WTC11 (cell line): ENCODE measurements around the gene PRLR.

Experiments
- CREM ChIP-seq: sonication (generic); formaldehyde crosslinking; IDR thresholded peaks from 2 replicates; pipeline ENCODE4 v1.8.1; 2022; ENCODE audit warnings: mild to moderate bottlenecking, missing genetic modification reagents, moderate library complexity
- GRHL2 ChIP-seq: fragments of 250-450 bp; sonication (Bioruptor Pico); IDR thresholded peaks from 2 replicates; pipeline ENCODE4 v1.8.0; 2022; ENCODE audit warnings: mild to moderate bottlenecking, moderate library complexity; ENCODE audit not compliant: insufficient replicate concordance, severe bottlenecking
- NR2C2 ChIP-seq: sonication (generic); formaldehyde crosslinking; IDR thresholded peaks from 2 replicates; pipeline ENCODE4 v1.8.0; 2022; ENCODE audit warnings: mild to moderate bottlenecking, missing genetic modification reagents
- RORB ChIP-seq: fragments of 250-450 bp; sonication (Bioruptor Pico); IDR thresholded peaks from 2 replicates; pipeline ENCODE4 v1.9.0; 2021; ENCODE audit warnings: mild to moderate bottlenecking
- ZNF263 ChIP-seq: sonication (generic); formaldehyde crosslinking; IDR thresholded peaks from 2 replicates; pipeline ENCODE4 v1.8.1; 2022; ENCODE audit warnings: low read depth, mild to moderate bottlenecking, moderate library complexity, missing genetic modification reagents
- ZNF416 ChIP-seq: fragments of 250-450 bp; sonication (Bioruptor Pico); IDR thresholded peaks from 2 replicates; pipeline ENCODE4 v1.9.0; 2021; ENCODE audit warnings: mild to moderate bottlenecking, inconsistent platforms
- TF ChIP-seq, protein P1 (sequence below): sonication (generic); formaldehyde crosslinking; IDR thresholded peaks from 2 replicates; pipeline ENCODE4 v1.8.1; 2023; ENCODE audit warnings: mild to moderate bottlenecking, moderate library complexity, missing genetic modification reagents
- TF ChIP-seq, protein P2 (sequence below): fragments of 200-600 bp; IDR thresholded peaks from 2 replicates; pipeline ENCODE4 v1.8.0; 2022; ENCODE audit warnings: antibody characterized with exemption
- TF ChIP-seq, protein P3 (sequence below): sonication (generic); formaldehyde crosslinking; IDR thresholded peaks from 2 replicates; pipeline ENCODE4 v1.8.1; 2023; ENCODE audit warnings: mild to moderate bottlenecking, missing genetic modification reagents
- TF ChIP-seq, protein P4 (sequence below): sonication (generic); formaldehyde crosslinking; IDR thresholded peaks from 2 replicates; pipeline ENCODE4 v1.8.0; 2022; ENCODE audit warnings: mild to moderate bottlenecking, missing genetic modification reagents
- TF ChIP-seq, protein P5 (sequence below): fragments of 250-450 bp; sonication (Bioruptor Pico); IDR thresholded peaks from 2 replicates; pipeline ENCODE4 v2.1.2; 2022; ENCODE audit warnings: mild to moderate bottlenecking, moderate library complexity

DNA sequence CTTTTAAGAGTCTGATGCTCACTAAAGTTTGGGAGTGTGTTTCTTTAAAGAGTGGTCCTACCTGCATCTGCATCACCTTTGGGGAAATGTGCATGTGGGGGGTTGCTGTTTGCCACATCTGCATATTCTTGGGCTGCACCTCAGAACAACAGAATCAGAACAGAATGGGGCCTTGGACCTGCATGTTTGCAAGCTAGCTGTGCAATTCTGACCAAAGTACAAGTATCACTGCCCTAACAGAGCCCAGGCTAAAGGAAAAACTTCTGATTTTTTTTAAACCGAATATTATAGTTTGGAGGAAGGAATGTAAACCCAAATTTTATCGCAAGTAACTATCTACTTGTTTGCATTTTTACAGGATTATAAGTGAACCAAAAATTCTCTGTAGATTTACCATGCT lies 34.2 kb upstream of the PRLR start:
- no peak for TF ChIP-seq ZNF263 (CRISPR knock-in tag)
- no peak for TF ChIP-seq RORB (CRISPR knock-in tag)
- TF ChIP-seq, protein P1, sequence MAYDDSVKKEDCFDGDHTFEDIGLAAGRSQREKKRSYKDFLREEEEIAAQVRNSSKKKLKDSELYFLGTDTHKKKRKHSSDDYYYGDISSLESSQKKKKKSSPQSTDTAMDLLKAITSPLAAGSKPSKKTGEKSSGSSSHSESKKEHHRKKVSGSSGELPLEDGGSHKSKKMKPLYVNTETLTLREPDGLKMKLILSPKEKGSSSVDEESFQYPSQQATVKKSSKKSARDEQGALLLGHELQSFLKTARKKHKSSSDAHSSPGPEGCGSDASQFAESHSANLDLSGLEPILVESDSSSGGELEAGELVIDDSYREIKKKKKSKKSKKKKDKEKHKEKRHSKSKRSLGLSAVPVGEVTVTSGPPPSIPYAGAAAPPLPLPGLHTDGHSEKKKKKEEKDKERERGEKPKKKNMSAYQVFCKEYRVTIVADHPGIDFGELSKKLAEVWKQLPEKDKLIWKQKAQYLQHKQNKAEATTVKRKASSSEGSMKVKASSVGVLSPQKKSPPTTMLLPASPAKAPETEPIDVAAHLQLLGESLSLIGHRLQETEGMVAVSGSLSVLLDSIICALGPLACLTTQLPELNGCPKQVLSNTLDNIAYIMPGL (CRISPR knock-in tag), result no peak
- no peak for TF ChIP-seq CREM
- TF ChIP-seq, protein P2, sequence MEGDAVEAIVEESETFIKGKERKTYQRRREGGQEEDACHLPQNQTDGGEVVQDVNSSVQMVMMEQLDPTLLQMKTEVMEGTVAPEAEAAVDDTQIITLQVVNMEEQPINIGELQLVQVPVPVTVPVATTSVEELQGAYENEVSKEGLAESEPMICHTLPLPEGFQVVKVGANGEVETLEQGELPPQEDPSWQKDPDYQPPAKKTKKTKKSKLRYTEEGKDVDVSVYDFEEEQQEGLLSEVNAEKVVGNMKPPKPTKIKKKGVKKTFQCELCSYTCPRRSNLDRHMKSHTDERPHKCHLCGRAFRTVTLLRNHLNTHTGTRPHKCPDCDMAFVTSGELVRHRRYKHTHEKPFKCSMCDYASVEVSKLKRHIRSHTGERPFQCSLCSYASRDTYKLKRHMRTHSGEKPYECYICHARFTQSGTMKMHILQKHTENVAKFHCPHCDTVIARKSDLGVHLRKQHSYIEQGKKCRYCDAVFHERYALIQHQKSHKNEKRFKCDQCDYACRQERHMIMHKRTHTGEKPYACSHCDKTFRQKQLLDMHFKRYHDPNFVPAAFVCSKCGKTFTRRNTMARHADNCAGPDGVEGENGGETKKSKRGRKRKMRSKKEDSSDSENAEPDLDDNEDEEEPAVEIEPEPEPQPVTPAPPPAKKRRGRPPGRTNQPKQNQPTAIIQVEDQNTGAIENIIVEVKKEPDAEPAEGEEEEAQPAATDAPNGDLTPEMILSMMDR, result no peak
- TF ChIP-seq, protein P3, sequence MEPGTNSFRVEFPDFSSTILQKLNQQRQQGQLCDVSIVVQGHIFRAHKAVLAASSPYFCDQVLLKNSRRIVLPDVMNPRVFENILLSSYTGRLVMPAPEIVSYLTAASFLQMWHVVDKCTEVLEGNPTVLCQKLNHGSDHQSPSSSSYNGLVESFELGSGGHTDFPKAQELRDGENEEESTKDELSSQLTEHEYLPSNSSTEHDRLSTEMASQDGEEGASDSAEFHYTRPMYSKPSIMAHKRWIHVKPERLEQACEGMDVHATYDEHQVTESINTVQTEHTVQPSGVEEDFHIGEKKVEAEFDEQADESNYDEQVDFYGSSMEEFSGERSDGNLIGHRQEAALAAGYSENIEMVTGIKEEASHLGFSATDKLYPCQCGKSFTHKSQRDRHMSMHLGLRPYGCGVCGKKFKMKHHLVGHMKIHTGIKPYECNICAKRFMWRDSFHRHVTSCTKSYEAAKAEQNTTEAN (CRISPR knock-in tag), result no peak
- no peak for TF ChIP-seq NR2C2 (CRISPR knock-in tag)
- TF ChIP-seq, protein P4, sequence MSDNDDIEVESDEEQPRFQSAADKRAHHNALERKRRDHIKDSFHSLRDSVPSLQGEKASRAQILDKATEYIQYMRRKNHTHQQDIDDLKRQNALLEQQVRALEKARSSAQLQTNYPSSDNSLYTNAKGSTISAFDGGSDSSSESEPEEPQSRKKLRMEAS (CRISPR knock-in tag), result no peak
- TF ChIP-seq GRHL2 (CRISPR knock-in tag), result no peak
- TF ChIP-seq, protein P5, sequence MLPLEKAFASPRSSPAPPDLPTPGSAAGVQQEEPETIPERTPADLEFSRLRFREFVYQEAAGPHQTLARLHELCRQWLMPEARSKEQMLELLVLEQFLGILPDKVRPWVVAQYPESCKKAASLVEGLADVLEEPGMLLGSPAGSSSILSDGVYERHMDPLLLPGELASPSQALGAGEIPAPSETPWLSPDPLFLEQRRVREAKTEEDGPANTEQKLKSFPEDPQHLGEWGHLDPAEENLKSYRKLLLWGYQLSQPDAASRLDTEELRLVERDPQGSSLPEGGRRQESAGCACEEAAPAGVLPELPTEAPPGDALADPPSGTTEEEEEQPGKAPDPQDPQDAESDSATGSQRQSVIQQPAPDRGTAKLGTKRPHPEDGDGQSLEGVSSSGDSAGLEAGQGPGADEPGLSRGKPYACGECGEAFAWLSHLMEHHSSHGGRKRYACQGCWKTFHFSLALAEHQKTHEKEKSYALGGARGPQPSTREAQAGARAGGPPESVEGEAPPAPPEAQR (CRISPR knock-in tag), result no peak
- TF ChIP-seq ZNF416 (CRISPR knock-in tag), result no peak
